CD4-positive, alpha-beta T cell treated with Interleukin-4 for 1 hour (primary cell): ENCODE data around the gene RSRP1.
"Not testable (repeated sequence)": the region's sequence is repeated elsewhere in the genome, so short reads cannot be mapped to it uniquely, and the experiment has no call there.

Experiments used
- DNase-seq, 2 donors: peaks; one replicate each; pipeline ENCODE4 v3.0.0-alpha.2; 2020 to 2022

Gene RSRP1

DNA sequence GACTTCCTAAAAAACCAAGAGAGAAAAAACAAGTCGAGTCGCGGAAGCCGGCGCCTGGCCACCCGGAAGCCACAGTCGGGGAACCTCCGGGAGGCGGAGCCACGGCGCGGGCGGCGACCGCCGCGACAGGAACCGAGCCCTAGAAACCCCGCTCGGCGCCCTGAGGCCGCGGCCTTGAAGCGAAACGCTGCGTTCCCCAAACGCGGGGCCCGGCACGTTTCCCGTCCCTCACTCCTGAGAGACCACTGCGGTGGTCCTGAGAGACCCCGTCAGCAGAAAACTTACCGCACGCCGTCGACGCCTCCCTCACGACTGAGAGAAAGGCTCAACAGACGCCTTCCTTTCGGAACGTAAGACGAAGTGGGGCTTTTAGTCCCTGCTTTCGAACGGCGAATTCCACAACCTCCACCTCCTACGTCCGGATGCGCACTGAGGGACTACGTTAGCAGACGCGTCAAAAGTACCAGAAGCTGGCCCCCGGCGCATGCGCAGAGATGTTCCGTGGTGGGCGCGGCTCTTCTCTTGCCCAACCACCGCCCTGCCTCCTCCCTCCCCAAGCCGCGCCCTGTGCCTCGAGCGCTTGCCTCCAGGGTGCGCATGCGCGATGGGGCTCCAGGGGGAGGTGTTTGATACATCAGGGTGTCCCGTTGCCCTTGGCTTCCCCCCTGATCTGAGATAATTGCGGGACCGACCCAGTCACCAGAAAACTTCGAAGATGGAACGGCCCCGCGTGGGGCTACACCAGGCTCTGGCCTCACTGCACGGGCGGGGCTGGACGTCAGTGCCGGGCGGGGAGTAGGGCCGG lies at the start of gene RSRP1:
RSRP1 (minus strand) TSS at position 431 of the 805 bp plus-strand sequence. CDS start 491 bp downstream, outside the sequence.
- DNase-seq: peak; percentile 99 to 100

DNA sequence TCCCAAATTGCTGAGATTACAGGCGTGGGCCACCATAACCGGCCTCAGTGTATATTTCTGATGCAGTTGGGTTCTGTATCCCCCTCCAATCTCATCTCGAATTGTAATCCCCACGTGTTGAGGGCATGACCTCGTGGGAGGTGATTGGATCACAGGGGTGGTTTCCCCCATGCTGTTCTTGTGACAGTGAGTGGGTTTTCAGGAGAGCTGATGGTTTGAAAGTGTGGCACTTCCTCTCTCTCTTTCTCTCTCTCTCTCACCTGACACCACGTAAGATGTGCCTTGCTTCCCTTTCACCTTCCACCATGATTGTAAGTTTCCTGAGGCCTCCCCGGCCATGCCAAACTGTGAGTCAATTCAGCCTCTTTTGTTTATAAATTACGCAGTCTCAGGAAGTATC lies 49.2 kb upstream of the RSRP1 start:
- DNase-seq: not testable (repeated sequence)

- DNase-seq: not testable (repeated sequence)
These were observed 47.9 kb upstream of the RSRP1 start for GRCh38 chr1:25294889-25295826.

GRCh38 chr1:25293426-25293825 lies 46.2 kb upstream of the RSRP1 start:
- not testable (repeated sequence) for DNase-seq

DNA sequence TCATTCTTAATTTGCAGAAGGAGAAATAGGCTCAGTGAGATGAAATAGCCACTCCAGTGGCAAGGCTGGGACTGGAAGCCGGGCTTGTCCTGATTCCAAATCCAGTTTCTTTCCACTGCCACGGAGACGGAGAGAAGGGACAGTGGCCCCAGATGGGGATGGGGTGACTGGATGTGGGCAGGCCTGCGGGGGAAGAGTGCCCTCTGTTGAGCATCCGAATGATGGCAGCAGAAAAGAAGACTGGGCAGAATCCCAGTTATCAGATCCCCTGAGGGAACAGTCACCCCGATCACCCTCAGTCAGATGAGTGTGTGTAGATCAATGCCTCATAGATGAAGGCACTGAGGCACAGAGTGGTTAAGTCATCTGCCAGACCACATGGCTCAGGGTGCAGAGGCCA lies 42.8 kb upstream of the RSRP1 start:
- peak in 1 of 2 donors; percentile 1 for DNase-seq

GRCh38 chr1:25288573-25289101 lies 41.4 kb upstream of the RSRP1 start:
- DNase-seq: not testable (repeated sequence)

DNA sequence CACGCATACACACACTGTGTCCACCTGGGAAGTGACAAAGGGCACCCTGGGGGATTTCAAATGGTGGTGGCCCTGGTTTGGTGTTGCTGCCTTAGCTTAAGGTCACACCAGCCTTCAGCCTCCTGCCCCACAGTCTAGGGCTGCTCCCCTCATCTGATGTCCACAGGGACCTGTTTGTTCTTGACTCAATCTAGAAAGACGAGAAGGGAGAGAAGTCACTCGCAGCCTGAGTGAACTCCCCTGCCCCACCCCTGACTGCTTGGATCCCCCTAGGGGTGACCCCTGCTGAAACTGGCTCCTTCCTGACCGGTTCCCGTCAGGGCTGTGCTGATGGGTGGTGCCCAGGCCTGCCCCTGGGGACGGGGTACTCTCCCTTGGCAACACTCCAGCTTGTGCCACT lies 39.9 kb upstream of the RSRP1 start:
- DNase-seq: not testable (repeated sequence)

- not testable (repeated sequence) for DNase-seq
These were observed 38.6 kb upstream of the RSRP1 start for GRCh38 chr1:25285862-25286261.

DNA sequence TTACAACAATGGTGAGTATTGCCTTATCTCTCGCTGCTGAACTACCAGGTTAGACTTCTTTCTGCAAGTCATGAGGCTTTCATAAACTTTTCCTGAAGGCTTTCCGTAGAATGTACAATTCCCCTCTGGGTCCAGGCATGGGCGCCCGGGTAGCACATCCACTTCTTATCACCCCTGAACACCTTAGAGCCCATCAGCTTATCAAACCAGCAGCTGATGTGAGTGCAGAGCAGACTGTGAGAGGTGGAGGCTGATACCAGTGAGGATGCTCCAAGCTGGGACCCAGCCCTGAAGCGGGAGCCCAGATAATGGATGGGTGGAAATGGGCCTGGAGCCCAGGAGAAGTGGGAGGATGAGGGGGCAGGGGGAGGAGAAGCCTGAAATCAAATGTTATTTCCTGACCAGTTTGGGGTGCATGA lies 32.4 kb upstream of the RSRP1 start:
- DNase-seq: not testable (repeated sequence)

DNA sequence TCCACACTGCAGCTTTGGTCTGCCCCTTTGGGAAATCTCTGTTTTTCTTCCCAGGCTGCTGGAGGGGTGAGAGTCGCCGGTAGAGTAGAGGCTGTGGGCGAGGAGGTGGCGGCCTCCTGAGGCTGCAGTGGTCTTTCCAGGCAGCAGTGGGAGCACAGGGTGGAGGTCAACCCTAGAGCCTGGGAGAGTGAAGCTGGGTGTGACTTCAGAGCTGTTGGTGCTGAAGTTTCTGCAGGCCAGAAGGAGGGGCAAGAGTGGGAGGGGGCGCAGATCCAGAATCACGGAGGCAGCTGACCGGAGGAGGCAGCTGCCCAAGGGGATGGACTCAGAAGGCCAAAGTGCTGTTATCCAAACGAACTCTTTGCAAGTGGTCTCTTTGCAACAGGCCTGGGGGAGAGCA lies 31.5 kb upstream of the RSRP1 start:
- not testable (repeated sequence) for DNase-seq

GRCh38 chr1:25278358-25278757 lies 31.1 kb upstream of the RSRP1 start:
- DNase-seq: not testable (repeated sequence)

DNA sequence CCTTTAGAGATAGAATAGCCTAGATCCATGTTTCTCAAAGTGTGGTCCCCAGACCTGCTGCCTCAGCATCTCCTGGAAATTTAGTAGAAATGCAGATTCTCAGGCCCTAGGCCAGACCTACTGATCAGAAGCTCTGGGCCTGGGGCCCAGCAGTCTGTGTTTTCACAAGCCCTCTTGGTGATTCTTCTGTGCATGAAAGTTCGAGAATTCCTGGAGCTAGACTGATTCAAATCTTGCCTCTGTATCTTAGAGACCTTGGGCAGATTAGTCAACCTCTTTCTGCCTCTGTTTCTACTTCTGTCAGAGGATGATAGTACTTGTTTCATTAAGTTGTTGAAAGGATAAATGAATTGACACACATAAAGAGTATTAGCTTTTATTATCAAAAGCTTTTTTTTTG lies 30.0 kb upstream of the RSRP1 start:
- not testable (repeated sequence) for DNase-seq

- DNase-seq: not testable (repeated sequence)
These were observed 28.4 kb upstream of the RSRP1 start for GRCh38 chr1:25275648-25276047.

- DNase-seq: not testable (repeated sequence)
These were observed 25.0 kb upstream of the RSRP1 start, which contains the start of gene RHD for GRCh38 chr1:25272238-25272637. Gene RHD, plus strand, starts transcription at chr1:25272509. Its CDS starts 39 bp downstream, at chr1:25272548.

GRCh38 chr1:25268143-25268760 lies 21.0 kb upstream of the RSRP1 start:
- not testable (repeated sequence) for DNase-seq

GRCh38 chr1:25267288-25268142 lies 20.3 kb upstream of the RSRP1 start:
- peak; percentile 90 to 92 for DNase-seq

- DNase-seq: peak; percentile 20 to 28
These were observed 19.5 kb upstream of the RSRP1 start for GRCh38 chr1:25266554-25267287.

DNA sequence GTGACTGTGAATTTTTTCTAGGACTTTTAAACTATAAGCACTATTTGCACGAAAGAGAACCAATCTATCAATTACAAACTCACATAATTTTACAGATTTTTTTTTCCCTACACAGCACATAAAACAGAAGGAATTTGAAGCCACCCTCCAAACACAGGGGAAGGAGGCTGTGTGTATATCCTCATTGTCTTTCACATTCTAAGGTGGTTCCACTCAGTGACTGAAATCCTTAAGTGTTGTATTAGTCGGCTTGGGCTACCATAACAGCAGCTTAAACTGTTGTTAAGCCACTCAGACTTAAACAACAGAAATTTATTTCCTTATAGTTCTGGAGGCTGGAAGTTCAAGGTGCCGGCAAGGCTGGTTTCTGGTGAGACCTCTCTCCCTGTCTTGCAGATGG lies 13.1 kb upstream of the RSRP1 start:
- not testable (repeated sequence) for DNase-seq

DNA sequence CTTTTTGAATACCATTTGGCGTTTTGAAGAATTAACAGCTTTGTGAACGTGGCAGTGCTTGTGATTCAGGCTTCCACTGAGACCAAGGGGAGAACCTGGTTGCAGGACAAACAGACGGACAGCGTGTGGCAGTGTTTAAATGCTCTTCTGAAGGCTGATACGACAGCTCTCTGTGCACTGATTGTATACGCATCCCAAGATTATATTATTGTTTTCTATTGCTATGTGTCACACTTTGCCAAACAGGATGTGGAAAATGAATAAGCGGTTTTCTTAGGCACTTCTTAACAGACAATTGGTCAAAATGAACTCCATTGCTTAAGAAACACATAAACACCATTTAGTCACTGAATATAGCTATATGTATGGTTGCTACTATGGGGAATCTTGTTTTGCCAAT lies 12.6 kb upstream of the RSRP1 start:
- DNase-seq: not testable (repeated sequence)

GRCh38 chr1:25257196-25257595 lies 9.9 kb upstream of the RSRP1 start:
- DNase-seq: no peak

DNA sequence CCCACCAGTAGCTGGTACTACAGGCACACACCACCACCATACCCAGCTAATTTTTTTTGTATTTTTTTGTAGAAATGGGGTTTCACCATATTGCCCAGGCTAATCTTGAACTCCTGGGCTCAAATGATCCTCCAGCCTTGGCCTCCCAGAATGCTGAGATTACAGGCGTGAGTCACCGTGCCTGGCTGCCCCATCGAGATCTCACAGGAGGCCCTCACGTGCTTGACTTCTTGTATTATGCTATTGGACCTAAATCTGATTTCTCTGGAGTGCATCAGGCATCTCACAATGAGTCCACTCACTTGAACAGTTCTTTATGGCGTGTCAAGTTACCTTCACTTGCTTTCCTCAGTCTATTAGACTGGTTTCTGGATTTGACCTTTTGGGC lies 9.3 kb upstream of the RSRP1 start:
- DNase-seq: no peak
